HCT116 (cell line): Measurements from ENCODE around the gene CDK14.

Experiments used
- ATF3 ChIP-seq: IDR thresholded peaks from 2 replicates; pipeline ENCODE4 v1.6.1; 2012
- EZH2phosphoT487 ChIP-seq: fragments of 200-600 bp; IDR thresholded peaks from 2 replicates; pipeline ENCODE4 v1.6.1; 2018; ENCODE audit warnings: antibody characterized with exemption, borderline replicate concordance

- TF ChIP-seq ATF3: no peak
- no peak for TF ChIP-seq EZH2phosphoT487
These were observed 539.7 kb downstream of the CDK14 start for GRCh38 chr7:91135703-91136430.
